UCSD-AML1 (cell line): ENCODE measurements around the gene IRAK1BP1.
"Not testable (repeated sequence)": the region's sequence is repeated elsewhere in the genome, so short reads cannot be mapped to it uniquely, and the experiment has no call there.

Experiments
- DNase-seq: peaks from one replicate; lab custom pipeline; 2025; ENCODE audit not compliant: unreplicated experiment; lab: John Stamatoyannopoulos, UW

The IRAK1BP1 gene

GRCh38 chr6:78883651-78884050, 16.3 kb downstream of the IRAK1BP1 start:
- DNase-seq: no peak

GRCh38 chr6:78889901-78890300, 22.6 kb downstream of the IRAK1BP1 start:
- DNase-seq: not testable (repeated sequence)

GRCh38 chr6:78896227-78896626, 28.9 kb downstream of the IRAK1BP1 start:
- no peak for DNase-seq

- DNase-seq: no peak
These were observed 41.3 kb downstream of the IRAK1BP1 start for GRCh38 chr6:78908621-78909020.

GRCh38 chr6:78909391-78909790, 42.0 kb downstream of the IRAK1BP1 start:
- DNase-seq: no peak

- DNase-seq: no peak
These were observed 42.7 kb downstream of the IRAK1BP1 start for GRCh38 chr6:78910010-78910409.

- DNase-seq: no peak
These were observed 43.3 kb downstream of the IRAK1BP1 start for GRCh38 chr6:78910591-78911171.

GRCh38 chr6:78911218-78911940, 44.0 kb downstream of the IRAK1BP1 start:
- no peak for DNase-seq

- DNase-seq: no peak
These were observed 49.1 kb downstream of the IRAK1BP1 start for GRCh38 chr6:78916411-78916810.

- no peak for DNase-seq
These were observed 50.4 kb downstream of the IRAK1BP1 start for GRCh38 chr6:78917788-78918187.

- not testable (repeated sequence) for DNase-seq
These were observed 53.8 kb downstream of the IRAK1BP1 start for GRCh38 chr6:78921168-78921567.

- no peak for DNase-seq
These were observed 58.0 kb downstream of the IRAK1BP1 start for GRCh38 chr6:78925317-78925716.

- no peak for DNase-seq
These were observed 68.2 kb downstream of the IRAK1BP1 start for GRCh38 chr6:78935553-78935952.

GRCh38 chr6:78936515-78936914, 69.2 kb downstream of the IRAK1BP1 start:
- DNase-seq: no peak

GRCh38 chr6:78942446-78942845, 75.1 kb downstream of the IRAK1BP1 start:
- DNase-seq: no peak

- DNase-seq: no peak
These were observed 80.2 kb downstream of the IRAK1BP1 start for GRCh38 chr6:78947529-78947928.

GRCh38 chr6:78947962-78948361, 80.6 kb downstream of the IRAK1BP1 start:
- DNase-seq: no peak

GRCh38 chr6:78948785-78949184, 81.4 kb downstream of the IRAK1BP1 start:
- DNase-seq: no peak

GRCh38 chr6:78952362-78952761, 85.0 kb downstream of the IRAK1BP1 start:
- no peak for DNase-seq
